ENCODE data around the gene CRTAC1.

DNA sequence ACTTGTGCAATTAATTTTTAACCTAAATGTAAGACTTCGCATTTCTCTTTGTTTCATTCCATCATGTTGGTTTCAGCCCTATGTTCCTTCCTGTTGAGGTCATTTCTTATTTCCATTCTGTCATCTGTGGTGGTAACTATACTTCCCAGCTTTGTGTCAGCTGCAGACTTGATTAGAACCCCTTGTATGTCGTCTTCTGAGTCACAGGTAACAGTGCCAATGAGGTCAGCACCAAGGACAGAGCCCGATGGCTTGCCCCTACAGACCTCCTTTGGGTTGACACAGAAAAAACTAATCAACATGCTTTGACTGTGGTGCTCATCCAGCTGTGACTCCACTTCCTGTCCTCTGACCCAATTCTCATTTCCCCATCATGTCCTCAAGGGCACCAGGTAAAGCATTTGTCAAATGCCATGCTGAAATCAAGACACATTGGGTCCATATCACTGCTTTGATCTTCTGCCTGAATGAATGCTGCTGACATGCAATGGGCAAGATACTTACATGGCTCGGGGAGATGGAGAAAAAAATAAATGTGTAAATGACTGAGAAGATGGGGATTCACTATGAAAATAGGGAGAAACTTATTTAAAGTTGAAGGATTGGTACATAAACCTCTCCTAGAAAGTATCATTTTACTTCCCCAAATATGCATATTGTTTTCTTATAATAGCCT, 25.6 kb upstream of the CRTAC1 start:
- TF ChIP-seq, protein P1, sequence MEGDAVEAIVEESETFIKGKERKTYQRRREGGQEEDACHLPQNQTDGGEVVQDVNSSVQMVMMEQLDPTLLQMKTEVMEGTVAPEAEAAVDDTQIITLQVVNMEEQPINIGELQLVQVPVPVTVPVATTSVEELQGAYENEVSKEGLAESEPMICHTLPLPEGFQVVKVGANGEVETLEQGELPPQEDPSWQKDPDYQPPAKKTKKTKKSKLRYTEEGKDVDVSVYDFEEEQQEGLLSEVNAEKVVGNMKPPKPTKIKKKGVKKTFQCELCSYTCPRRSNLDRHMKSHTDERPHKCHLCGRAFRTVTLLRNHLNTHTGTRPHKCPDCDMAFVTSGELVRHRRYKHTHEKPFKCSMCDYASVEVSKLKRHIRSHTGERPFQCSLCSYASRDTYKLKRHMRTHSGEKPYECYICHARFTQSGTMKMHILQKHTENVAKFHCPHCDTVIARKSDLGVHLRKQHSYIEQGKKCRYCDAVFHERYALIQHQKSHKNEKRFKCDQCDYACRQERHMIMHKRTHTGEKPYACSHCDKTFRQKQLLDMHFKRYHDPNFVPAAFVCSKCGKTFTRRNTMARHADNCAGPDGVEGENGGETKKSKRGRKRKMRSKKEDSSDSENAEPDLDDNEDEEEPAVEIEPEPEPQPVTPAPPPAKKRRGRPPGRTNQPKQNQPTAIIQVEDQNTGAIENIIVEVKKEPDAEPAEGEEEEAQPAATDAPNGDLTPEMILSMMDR (IDR thresholded peaks at IDR 0.05; ENCODE audit: insufficient read depth, low read length) = no peak
- TF ChIP-seq, protein P2, sequence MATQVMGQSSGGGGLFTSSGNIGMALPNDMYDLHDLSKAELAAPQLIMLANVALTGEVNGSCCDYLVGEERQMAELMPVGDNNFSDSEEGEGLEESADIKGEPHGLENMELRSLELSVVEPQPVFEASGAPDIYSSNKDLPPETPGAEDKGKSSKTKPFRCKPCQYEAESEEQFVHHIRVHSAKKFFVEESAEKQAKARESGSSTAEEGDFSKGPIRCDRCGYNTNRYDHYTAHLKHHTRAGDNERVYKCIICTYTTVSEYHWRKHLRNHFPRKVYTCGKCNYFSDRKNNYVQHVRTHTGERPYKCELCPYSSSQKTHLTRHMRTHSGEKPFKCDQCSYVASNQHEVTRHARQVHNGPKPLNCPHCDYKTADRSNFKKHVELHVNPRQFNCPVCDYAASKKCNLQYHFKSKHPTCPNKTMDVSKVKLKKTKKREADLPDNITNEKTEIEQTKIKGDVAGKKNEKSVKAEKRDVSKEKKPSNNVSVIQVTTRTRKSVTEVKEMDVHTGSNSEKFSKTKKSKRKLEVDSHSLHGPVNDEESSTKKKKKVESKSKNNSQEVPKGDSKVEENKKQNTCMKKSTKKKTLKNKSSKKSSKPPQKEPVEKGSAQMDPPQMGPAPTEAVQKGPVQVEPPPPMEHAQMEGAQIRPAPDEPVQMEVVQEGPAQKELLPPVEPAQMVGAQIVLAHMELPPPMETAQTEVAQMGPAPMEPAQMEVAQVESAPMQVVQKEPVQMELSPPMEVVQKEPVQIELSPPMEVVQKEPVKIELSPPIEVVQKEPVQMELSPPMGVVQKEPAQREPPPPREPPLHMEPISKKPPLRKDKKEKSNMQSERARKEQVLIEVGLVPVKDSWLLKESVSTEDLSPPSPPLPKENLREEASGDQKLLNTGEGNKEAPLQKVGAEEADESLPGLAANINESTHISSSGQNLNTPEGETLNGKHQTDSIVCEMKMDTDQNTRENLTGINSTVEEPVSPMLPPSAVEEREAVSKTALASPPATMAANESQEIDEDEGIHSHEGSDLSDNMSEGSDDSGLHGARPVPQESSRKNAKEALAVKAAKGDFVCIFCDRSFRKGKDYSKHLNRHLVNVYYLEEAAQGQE (IDR thresholded peaks at IDR 0.05; ENCODE audit: insufficient replicate concordance, low read depth) = peak; percentile 97
- TF ChIP-seq SPI1 (IDR thresholded peaks at IDR 0.05; ENCODE audit: borderline replicate concordance, low read depth) (no peak), POLR2AphosphoS5 (IDR thresholded peaks at IDR 0.05; ENCODE audit: low read depth) (no peak)

Measured in HL-60 (cell line).